HepG2 (cell line): ENCODE data around the gene MEX3D. TPM values are rescaled to one million over a fixed set of nuclear protein-coding genes. Genes with fewer than 3 reads are reported as not detected.

ENCODE experiments used
- ATAD3A ChIP-seq: sonication (generic); formaldehyde crosslinking; IDR thresholded peaks from 2 replicates; pipeline ENCODE4 v1.4.0; 2020; ENCODE audit warnings: missing genetic modification reagents
- ELF4 ChIP-seq: sonication (generic); formaldehyde crosslinking; IDR thresholded peaks from 2 replicates; pipeline ENCODE4 v1.5.0; 2020; ENCODE audit warnings: missing genetic modification reagents, mild to moderate bottlenecking, moderate library complexity, borderline replicate concordance
- FOXK1 ChIP-seq: sonication (generic); formaldehyde crosslinking; IDR thresholded peaks from 2 replicates; pipeline ENCODE4 v1.4.0; 2020; ENCODE audit warnings: low read depth, missing genetic modification reagents, borderline replicate concordance
- HDAC1 ChIP-seq: sonication (generic); formaldehyde crosslinking; IDR thresholded peaks from 2 replicates; pipeline ENCODE4 v1.5.1; 2020; ENCODE audit warnings: mild to moderate bottlenecking, missing genetic modification reagents
- KLF12 ChIP-seq: sonication (generic); formaldehyde crosslinking; IDR thresholded peaks from 2 replicates; pipeline ENCODE4 v1.4.0; 2020; ENCODE audit warnings: missing genetic modification reagents, borderline replicate concordance
- MYC ChIP-seq: sonication (generic); formaldehyde crosslinking; IDR thresholded peaks from 2 replicates; pipeline ENCODE4 v1.9.0; 2021; ENCODE audit warnings: missing genetic modification reagents, borderline replicate concordance
- NR2F6 ChIP-seq, 2 experiments: IDR thresholded peaks; 2 replicates each; pipeline ENCODE4 v1.6.1; 2016; ENCODE audit warnings: antibody characterized with exemption in 1 of 2, mild to moderate bottlenecking in 1 of 2
- PITX1 ChIP-seq: sonication (generic); formaldehyde crosslinking; IDR thresholded peaks from 2 replicates; pipeline ENCODE4 v1.5.1; 2020; ENCODE audit warnings: mild to moderate bottlenecking, missing genetic modification reagents
- POLR2A ChIP-seq, 2 experiments: IDR thresholded peaks; 2 replicates each; pipeline ENCODE4 v1.6.1; 2011; ENCODE audit warnings: low read depth in 2 of 2, low read length in 2 of 2, mild to moderate bottlenecking in 1 of 2, moderate library complexity in 1 of 2; ENCODE audit not compliant: insufficient read depth in 1 of 2
- RBFOX2 ChIP-seq: fragments of 200-400 bp; formaldehyde crosslinking; IDR thresholded peaks from 2 replicates; pipeline ENCODE4 v1.6.1; 2017; ENCODE audit warnings: low read depth, mild to moderate bottlenecking, low read length
- RBM22 ChIP-seq: fragments of 200-400 bp; formaldehyde crosslinking; optimal IDR thresholded peaks from 2 replicates; pipeline ENCODE3; 2017; ENCODE audit warnings: mild to moderate bottlenecking, low read length, moderate library complexity
- TEAD3 ChIP-seq: optimal IDR thresholded peaks from 2 replicates; pipeline ENCODE3; 2016; ENCODE audit warnings: borderline replicate concordance
- WIZ ChIP-seq: sonication (generic); formaldehyde crosslinking; IDR thresholded peaks from 2 replicates; pipeline ENCODE4 v1.5.1; 2020; ENCODE audit warnings: mild to moderate bottlenecking, missing genetic modification reagents
- ZBTB1 ChIP-seq: sonication (generic); formaldehyde crosslinking; IDR thresholded peaks from 2 replicates; pipeline ENCODE4 v1.4.0; 2020; ENCODE audit warnings: missing genetic modification reagents, borderline replicate concordance
- ZNF605 ChIP-seq: sonication (generic); formaldehyde crosslinking; IDR thresholded peaks from 2 replicates; pipeline ENCODE4 v1.8.0; 2022; ENCODE audit warnings: mild to moderate bottlenecking, missing genetic modification reagents
- ZNF850 ChIP-seq: sonication (generic); formaldehyde crosslinking; conservative IDR thresholded peaks from 2 replicates; pipeline ENCODE4 v1.9.0; 2021; ENCODE audit warnings: mild to moderate bottlenecking, missing genetic modification reagents
- polyA plus RNA-seq, 8 experiments: library from polyadenylated mRNA; depleted of rRNA in 3 of 8; stranded (reverse) in 7 of 8; unstranded in 1 of 8; fragments of >200 nt; fragmentation: Illumina TruSeq in 4 of 8; extraction: Trizol in 4 of 8; gene quantifications; 2 replicates each; pipeline versions ENCODE4 v1.2.1 to v1.2.3, GENCODE V29; 2011 to 2016; ENCODE audit warnings: low read depth in 4 of 8, missing spikeins in 1 of 8, mixed read lengths in 1 of 8; ENCODE audit not compliant: insufficient read depth in 1 of 8
- total RNA-seq, 5 experiments: library from RNA; depleted of rRNA; stranded (reverse); fragments of >200 nt; fragmentation: Illumina TruSeq; extraction: Trizol; gene quantifications; 2 replicates each; pipeline ENCODE4 v1.2.3, GENCODE V29; 2016; ENCODE audit warnings: low read depth in 1 of 5
- TF ChIP-seq, protein P1 (sequence below): sonication (generic); formaldehyde crosslinking; IDR thresholded peaks from 2 replicates; pipeline ENCODE4 v1.5.0; 2020; ENCODE audit warnings: mild to moderate bottlenecking, missing genetic modification reagents, borderline replicate concordance
- TF ChIP-seq, protein P2 (sequence below): sonication (generic); formaldehyde crosslinking; IDR thresholded peaks from 2 replicates; pipeline ENCODE4 v1.4.0; 2020; ENCODE audit warnings: mild to moderate bottlenecking, missing genetic modification reagents
- TF ChIP-seq, protein P3 (sequence below): IDR thresholded peaks from 2 replicates; pipeline ENCODE4 v1.6.1; 2018; ENCODE audit warnings: missing genetic modification reagents
- TF ChIP-seq, protein P4 (sequence below): IDR thresholded peaks from 2 replicates; pipeline ENCODE4 v1.6.1; 2012; ENCODE audit warnings: low read depth, low read length, improper control_type of control experiment
- TF ChIP-seq, protein P5 (sequence below): sonication (generic); formaldehyde crosslinking; IDR thresholded peaks from 2 replicates; pipeline ENCODE4 v1.4.0; 2020; ENCODE audit warnings: mild to moderate bottlenecking, low read depth, missing genetic modification reagents

Gene MEX3D
- total and polyA plus RNA-seq, 2 of the 13 experiments (the other 11 are each of a cell fraction or from before 2014, with no cell fraction given): 3.6 to 17.1 TPM

DNA sequence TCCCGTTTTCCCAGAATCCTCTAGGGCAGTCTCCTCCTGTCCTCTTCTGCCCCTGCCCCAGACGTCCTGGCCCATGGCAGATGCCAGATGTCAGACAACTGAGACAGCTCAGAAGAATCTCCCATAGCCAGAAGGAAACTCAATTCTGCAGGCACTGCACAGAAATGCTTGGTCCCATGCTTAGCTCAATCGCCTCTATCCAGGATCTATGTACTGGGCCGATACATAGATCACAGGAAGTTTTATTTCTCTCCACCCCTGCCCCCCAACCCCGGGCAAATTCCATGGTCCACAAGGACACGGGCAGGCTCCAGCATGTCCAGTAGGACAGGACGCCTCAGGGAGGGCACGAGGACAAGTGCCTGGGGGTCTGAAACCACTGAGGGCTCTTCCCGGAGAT is 19.7 kb upstream of the MEX3D start (continued):
- TF ChIP-seq, protein P1, sequence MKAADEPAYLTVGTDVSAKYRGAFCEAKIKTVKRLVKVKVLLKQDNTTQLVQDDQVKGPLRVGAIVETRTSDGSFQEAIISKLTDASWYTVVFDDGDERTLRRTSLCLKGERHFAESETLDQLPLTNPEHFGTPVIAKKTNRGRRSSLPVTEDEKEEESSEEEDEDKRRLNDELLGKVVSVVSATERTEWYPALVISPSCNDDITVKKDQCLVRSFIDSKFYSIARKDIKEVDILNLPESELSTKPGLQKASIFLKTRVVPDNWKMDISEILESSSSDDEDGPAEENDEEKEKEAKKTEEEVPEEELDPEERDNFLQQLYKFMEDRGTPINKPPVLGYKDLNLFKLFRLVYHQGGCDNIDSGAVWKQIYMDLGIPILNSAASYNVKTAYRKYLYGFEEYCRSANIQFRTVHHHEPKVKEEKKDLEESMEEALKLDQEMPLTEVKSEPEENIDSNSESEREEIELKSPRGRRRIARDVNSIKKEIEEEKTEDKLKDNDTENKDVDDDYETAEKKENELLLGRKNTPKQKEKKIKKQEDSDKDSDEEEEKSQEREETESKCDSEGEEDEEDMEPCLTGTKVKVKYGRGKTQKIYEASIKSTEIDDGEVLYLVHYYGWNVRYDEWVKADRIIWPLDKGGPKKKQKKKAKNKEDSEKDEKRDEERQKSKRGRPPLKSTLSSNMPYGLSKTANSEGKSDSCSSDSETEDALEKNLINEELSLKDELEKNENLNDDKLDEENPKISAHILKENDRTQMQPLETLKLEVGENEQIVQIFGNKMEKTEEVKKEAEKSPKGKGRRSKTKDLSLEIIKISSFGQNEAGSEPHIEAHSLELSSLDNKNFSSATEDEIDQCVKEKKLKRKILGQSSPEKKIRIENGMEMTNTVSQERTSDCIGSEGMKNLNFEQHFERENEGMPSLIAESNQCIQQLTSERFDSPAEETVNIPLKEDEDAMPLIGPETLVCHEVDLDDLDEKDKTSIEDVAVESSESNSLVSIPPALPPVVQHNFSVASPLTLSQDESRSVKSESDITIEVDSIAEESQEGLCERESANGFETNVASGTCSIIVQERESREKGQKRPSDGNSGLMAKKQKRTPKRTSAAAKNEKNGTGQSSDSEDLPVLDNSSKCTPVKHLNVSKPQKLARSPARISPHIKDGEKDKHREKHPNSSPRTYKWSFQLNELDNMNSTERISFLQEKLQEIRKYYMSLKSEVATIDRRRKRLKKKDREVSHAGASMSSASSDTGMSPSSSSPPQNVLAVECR (CRISPR knock-in tag): no peak; the same call in 1 of the 2 replicates
- TF ChIP-seq, protein P2, sequence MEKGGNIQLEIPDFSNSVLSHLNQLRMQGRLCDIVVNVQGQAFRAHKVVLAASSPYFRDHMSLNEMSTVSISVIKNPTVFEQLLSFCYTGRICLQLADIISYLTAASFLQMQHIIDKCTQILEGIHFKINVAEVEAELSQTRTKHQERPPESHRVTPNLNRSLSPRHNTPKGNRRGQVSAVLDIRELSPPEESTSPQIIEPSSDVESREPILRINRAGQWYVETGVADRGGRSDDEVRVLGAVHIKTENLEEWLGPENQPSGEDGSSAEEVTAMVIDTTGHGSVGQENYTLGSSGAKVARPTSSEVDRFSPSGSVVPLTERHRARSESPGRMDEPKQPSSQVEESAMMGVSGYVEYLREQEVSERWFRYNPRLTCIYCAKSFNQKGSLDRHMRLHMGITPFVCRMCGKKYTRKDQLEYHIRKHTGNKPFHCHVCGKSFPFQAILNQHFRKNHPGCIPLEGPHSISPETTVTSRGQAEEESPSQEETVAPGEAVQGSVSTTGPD (CRISPR knock-in tag): no peak
- TF ChIP-seq TEAD3 (CRISPR knock-in tag) (peak; percentile 77), RBFOX2 (no peak), POLR2A (IDR thresholded peaks at IDR 0.05; ENCODE audit: insufficient read depth in 1 of 2, low read depth in 2 of 2, low read length in 2 of 2) (no peak; a peak in 1 of 4 replicates), WIZ (no peak), FOXK1 (CRISPR knock-in tag) (0 out of 2 replicates have a peak, but pooled peaks have one; percentile 3), KLF12 (CRISPR knock-in tag) (no peak), HDAC1 (peak; percentile 49; the same call in 1 of the 2 replicates), MYC (CRISPR knock-in tag) (peak; percentile 41; the same call in 1 of the 2 replicates), NR2F6 (IDR thresholded peaks at IDR 0.05) (no peak), NR2F6 (CRISPR knock-in tag; IDR thresholded peaks at IDR 0.05) (no peak), ZNF605 (CRISPR knock-in tag) (0 out of 2 replicates have a peak, but pooled peaks have one; percentile 66), RBM22 (peak; percentile 53), ELF4 (no peak), ZBTB1 (CRISPR knock-in tag) (no peak), ZNF850 (CRISPR knock-in tag) (no peak), ATAD3A (CRISPR knock-in tag) (no peak), PITX1 (CRISPR knock-in tag) (no peak)
- TF ChIP-seq, protein P3, sequence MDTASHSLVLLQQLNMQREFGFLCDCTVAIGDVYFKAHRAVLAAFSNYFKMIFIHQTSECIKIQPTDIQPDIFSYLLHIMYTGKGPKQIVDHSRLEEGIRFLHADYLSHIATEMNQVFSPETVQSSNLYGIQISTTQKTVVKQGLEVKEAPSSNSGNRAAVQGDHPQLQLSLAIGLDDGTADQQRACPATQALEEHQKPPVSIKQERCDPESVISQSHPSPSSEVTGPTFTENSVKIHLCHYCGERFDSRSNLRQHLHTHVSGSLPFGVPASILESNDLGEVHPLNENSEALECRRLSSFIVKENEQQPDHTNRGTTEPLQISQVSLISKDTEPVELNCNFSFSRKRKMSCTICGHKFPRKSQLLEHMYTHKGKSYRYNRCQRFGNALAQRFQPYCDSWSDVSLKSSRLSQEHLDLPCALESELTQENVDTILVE (CRISPR knock-in tag): no peak
- TF ChIP-seq, protein P4, sequence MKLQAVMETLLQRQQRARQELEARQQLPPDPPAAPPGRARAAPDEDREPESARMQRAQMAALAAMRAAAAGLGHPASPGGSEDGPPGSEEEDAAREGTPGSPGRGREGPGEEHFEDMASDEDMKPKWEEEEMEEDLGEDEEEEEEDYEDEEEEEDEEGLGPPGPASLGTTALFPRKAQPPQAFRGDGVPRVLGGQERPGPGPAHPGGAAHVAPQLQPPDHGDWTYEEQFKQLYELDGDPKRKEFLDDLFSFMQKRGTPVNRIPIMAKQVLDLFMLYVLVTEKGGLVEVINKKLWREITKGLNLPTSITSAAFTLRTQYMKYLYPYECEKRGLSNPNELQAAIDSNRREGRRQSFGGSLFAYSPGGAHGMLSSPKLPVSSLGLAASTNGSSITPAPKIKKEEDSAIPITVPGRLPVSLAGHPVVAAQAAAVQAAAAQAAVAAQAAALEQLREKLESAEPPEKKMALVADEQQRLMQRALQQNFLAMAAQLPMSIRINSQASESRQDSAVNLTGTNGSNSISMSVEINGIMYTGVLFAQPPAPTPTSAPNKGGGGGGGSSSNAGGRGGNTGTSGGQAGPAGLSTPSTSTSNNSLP: 0 out of 2 replicates have a peak, but pooled peaks have one; percentile 34
- TF ChIP-seq, protein P5, sequence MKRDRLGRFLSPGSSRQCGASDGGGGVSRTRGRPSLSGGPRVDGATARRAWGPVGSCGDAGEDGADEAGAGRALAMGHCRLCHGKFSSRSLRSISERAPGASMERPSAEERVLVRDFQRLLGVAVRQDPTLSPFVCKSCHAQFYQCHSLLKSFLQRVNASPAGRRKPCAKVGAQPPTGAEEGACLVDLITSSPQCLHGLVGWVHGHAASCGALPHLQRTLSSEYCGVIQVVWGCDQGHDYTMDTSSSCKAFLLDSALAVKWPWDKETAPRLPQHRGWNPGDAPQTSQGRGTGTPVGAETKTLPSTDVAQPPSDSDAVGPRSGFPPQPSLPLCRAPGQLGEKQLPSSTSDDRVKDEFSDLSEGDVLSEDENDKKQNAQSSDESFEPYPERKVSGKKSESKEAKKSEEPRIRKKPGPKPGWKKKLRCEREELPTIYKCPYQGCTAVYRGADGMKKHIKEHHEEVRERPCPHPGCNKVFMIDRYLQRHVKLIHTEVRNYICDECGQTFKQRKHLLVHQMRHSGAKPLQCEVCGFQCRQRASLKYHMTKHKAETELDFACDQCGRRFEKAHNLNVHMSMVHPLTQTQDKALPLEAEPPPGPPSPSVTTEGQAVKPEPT: peak; percentile 41; the same call in 1 of the 2 replicates
